Tibial artery (tissue), 4 donors: ENCODE measurements around the gene ENTREP3.
"Not testable (repeated sequence)": the region's sequence is repeated elsewhere in the genome, so short reads cannot be mapped to it uniquely, and the experiment has no call there.

Experiments
- DNase-seq, 2 donors: peaks; one replicate each; pipeline ENCODE4 v3.0.0-alpha.2; 2019
- H3K27ac ChIP-seq, 2 donors: fragments of 200-600 bp; sonication (generic) in 1 of 2; 1 replicate in 1 of 2; 2 replicates in 1 of 2; pipeline ENCODE4 v1.5.1; 2018 to 2019; ENCODE audit warnings: mild to moderate bottlenecking in 1 of 2
- H3K27me3 ChIP-seq, 2 donors: fragments of 200-600 bp; sonication (generic) in 1 of 2; one replicate each; pipeline versions ENCODE4 v1.5.1 to v1.6.0; 2016 to 2019
- H3K36me3 ChIP-seq, 3 donors: fragments of 200-600 bp; sonication (generic) in 2 of 3; one replicate each; pipeline ENCODE4 v1.5.1; 2016 to 2019; ENCODE audit warnings: mild to moderate bottlenecking in 2 of 3
- H3K4me1 ChIP-seq, 4 donors: fragments of 200-600 bp; sonication (generic) in 2 of 4; 1 replicate in 3 of 4; 2 replicates in 1 of 4; pipeline ENCODE4 v1.5.1; 2016 to 2019
- H3K4me3 ChIP-seq, 2 donors: fragments of 200-600 bp; sonication (generic) in 1 of 2; 1 replicate in 1 of 2; 2 replicates in 1 of 2; pipeline ENCODE4 v1.5.1; 2018 to 2019; ENCODE audit warnings: mild to moderate bottlenecking in 2 of 2
- H3K9me3 ChIP-seq, 3 donors: fragments of 200-600 bp; sonication (generic) in 1 of 3; one replicate each; pipeline ENCODE4 v1.5.1; 2016 to 2019
- intact Hi-C: fragments of 100-400 bp; cut with DNase I; formaldehyde crosslinking; loops from one replicate; pipeline ENCODE4 v1.15.0; 2023; ENCODE audit warnings: low total_unique reads
- TF ChIP-seq, protein P1 (sequence below), 2 experiments: fragments of 200-600 bp in 1 of 2; fragments of 450-650 bp in 1 of 2; IDR thresholded peaks; one replicate each; pipeline ENCODE4 v1.5.1; 2017 to 2019; ENCODE audit warnings: antibody characterized with exemption in 2 of 2, mild to moderate bottlenecking in 1 of 2, moderate library complexity in 1 of 2

ENTREP3 gene

DNA sequence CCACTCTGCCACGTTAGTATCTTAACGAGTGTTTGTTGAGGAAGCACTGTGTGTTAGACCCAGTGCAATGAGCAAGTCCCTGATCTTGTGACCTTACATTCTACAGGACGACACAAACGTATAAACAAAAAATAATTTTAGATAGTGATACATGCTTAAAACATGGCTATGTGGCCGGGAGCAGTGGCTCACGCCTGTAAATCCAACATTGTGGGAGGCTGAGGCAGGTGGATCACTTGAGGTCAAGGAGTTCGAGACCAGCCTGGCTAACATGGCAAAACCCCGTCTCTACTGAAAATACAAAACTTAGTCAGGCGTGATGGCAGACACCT lies 27.2 kb downstream of the ENTREP3 start:
- Histone ChIP-seq H3K4me1 (peaks cover 0 to 53% (median 31%) of the 10 kb centered on the region in 4 donors), H3K27ac (peak overlapping the region; percentile 80 to 84), H3K27me3 (no peaks in the 10 kb centered on the region), H3K4me3 (peak overlapping the region; percentile 53 to 66), H3K36me3 (no peaks in the 10 kb centered on the region), H3K9me3 (no peaks in the 10 kb centered on the region)
- intact Hi-C loops, result no loop called here
- DNase-seq, result peak in 1 of 2 donors; percentile 52
- TF ChIP-seq, protein P1, sequence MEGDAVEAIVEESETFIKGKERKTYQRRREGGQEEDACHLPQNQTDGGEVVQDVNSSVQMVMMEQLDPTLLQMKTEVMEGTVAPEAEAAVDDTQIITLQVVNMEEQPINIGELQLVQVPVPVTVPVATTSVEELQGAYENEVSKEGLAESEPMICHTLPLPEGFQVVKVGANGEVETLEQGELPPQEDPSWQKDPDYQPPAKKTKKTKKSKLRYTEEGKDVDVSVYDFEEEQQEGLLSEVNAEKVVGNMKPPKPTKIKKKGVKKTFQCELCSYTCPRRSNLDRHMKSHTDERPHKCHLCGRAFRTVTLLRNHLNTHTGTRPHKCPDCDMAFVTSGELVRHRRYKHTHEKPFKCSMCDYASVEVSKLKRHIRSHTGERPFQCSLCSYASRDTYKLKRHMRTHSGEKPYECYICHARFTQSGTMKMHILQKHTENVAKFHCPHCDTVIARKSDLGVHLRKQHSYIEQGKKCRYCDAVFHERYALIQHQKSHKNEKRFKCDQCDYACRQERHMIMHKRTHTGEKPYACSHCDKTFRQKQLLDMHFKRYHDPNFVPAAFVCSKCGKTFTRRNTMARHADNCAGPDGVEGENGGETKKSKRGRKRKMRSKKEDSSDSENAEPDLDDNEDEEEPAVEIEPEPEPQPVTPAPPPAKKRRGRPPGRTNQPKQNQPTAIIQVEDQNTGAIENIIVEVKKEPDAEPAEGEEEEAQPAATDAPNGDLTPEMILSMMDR (IDR thresholded peaks at IDR 0.05), result no peak

DNA sequence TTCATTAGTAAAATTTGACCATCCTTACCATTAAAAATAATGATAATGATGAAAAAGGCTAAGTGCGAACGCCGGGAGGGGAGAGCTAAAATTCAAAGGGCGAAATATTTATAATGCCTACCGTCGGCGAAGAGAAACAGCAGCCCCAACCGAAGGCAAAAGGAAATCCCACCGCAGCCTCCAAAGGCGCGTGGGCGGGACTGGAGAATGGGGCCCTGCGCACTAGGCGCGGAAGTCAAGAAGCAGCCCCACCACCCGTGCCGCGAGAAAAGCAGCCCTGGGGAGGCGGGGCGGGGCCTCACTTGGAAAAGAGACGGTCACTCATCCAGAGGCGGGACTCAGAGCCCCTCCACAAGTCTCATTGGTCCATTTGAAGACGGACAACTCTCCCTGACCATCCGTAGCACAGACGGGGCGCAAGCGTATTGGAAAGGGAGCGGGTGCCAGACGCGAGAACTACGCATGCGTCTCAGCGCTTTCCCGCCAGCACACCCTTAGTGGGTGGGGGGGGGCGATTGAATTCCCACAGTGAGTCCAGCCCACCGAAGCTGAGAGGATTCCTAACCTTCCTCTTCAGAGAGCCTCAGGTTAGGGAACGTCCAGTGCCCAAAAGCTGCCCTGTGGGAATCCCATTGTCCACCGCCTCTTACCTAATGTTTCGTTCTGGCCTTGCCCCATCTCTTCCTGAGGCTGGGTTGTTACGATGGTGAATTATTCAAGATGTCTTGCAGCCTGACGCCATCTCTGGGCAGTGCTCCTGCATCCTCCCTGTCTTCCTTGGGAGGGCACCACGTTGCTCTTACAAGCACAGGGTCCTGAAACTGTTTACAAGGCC lies 27.8 kb downstream of the ENTREP3 start:
- TF ChIP-seq, protein P1 (IDR thresholded peaks at IDR 0.05), result peak in 1 of 2 experiments; percentile 5
- peak; percentile 98 to 100 for DNase-seq
- Histone ChIP-seq H3K27me3 (no peaks in the 10 kb centered on the region), H3K4me1 (peaks cover 0 to 49% (median 28%) of the 10 kb centered on the region in 4 donors), H3K27ac (peak overlapping the region; percentile 80 to 84), H3K9me3 (no peaks in the 10 kb centered on the region), H3K4me3 (peak overlapping the region; percentile 53 to 66), H3K36me3 (no peaks in the 10 kb centered on the region)
- intact Hi-C loops, result no loop called here

GRCh38 chr1:155226910-155227260 lies 28.4 kb downstream of the ENTREP3 start:
- Histone ChIP-seq H3K27ac (peak overlapping the region; percentile 80 to 84), H3K4me3 (peak overlapping the region; percentile 53 to 66), H3K27me3 (no peaks in the 10 kb centered on the region), H3K4me1 (peaks cover 0 to 43% (median 22%) of the 10 kb centered on the region in 4 donors), H3K36me3 (no peaks in the 10 kb centered on the region), H3K9me3 (no peaks in the 10 kb centered on the region)
- intact Hi-C loops, result no loop called here
- DNase-seq, result peak; percentile 56 to 74
- TF ChIP-seq, protein P1 (IDR thresholded peaks at IDR 0.05), result no peak

DNA sequence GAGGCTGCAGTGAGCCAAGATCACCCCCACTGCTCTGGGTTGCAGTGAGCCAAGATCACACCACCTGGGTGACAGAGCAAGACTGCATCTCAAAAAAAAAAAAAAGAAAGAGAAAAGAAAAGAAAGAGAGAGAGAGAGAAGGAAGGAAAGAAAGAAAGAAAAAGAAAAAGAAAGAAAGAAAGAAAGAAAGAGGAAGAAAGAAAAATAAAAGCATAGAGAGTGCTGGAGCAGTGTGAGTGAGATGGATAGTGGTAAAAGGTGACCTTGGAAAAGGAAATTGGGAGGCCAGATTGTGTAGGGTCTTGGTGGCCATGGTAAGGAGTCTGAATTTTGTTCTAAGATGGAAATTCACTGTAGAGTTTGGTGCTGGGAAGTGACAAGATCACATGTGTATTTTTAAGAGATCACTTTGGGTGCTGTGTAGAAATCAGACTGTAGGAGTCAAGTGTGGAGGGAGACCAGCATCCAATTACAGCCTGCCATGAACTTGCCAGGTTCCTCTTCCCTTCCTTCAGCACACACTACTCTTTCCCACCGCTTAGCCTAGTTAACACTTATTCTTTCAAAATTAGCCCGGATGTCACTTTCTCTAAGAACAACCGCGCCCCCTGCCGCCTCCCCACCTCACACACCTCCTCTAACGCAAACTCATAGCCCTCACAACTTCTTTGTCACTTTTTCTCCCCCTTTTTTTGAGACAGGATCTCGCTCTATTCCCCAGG lies 28.9 kb downstream of the ENTREP3 start:
- peak; percentile 84 to 88 for DNase-seq

GRCh38 chr1:155225404-155225759 lies 29.9 kb downstream of the ENTREP3 start:
- DNase-seq, result peak in 1 of 2 donors; percentile 61
- H3K9me3 ChIP-seq, H3K36me3 ChIP-seq, H3K27me3 ChIP-seq, intact Hi-C loops, H3K4me3 ChIP-seq: not testable (repeated sequence)
- Histone ChIP-seq H3K4me1 (peaks cover 0 to 34% (median 18%) of the 10 kb centered on the region in 4 donors), H3K27ac (peak overlapping the region in 1 of 2 donors; percentile 84)

More for the DNA sequence above, 28.9 kb downstream of the ENTREP3 start:
- TF ChIP-seq, protein P1 (IDR thresholded peaks at IDR 0.05), result peak; percentile 64 to 65
- Histone ChIP-seq H3K27me3 (no peaks in the 10 kb centered on the region), H3K27ac (peak overlapping the region; percentile 80 to 84), H3K4me3 (peak overlapping the region; percentile 53 to 66), H3K36me3 (no peaks in the 10 kb centered on the region), H3K4me1 (peaks cover 0 to 37% (median 18%) of the 10 kb centered on the region in 4 donors), H3K9me3 (no peaks in the 10 kb centered on the region)
- intact Hi-C loops, result no loop called here

GRCh38 chr1:155223047-155223446 lies 32.2 kb downstream of the ENTREP3 start:
- H3K36me3 ChIP-seq, result no peaks in the 10 kb centered on the region
- H3K27me3 ChIP-seq, result no peaks in the 10 kb centered on the region
- intact Hi-C loops, result no loop called here
- TF ChIP-seq, protein P1 (IDR thresholded peaks at IDR 0.05), result no peak
- H3K4me1 ChIP-seq, result peaks cover 0 to 36% (median 18%) of the 10 kb centered on the region in 4 donors
- H3K27ac ChIP-seq, result no peak overlapping the region
- no peak overlapping the region for H3K4me3 ChIP-seq
- no peaks in the 10 kb centered on the region for H3K9me3 ChIP-seq
- DNase-seq, result no peak

- Histone ChIP-seq H3K36me3 (peaks cover 0 to 12% (median 0%) of the 10 kb centered on the region in 3 donors), H3K4me1 (peaks cover 0 to 18% (median 9%) of the 10 kb centered on the region in 4 donors)
- H3K27me3 ChIP-seq, intact Hi-C loops, H3K27ac ChIP-seq, H3K9me3 ChIP-seq, DNase-seq, H3K4me3 ChIP-seq: not testable (repeated sequence)
These were observed 34.9 kb downstream of the ENTREP3 start for GRCh38 chr1:155220211-155220965.
